SU-DHL-6 (cell line): Measurements from ENCODE around the gene FERMT2.

Experiments
- H2AFZ ChIP-seq: fragments of 200-600 bp; sonication (generic); 2 replicates; pipeline ENCODE4 v1.6.1; 2014; ENCODE audit warnings: low read depth, mild to moderate bottlenecking, moderate library complexity, mixed read lengths, antibody characterized with exemption, low read length; ENCODE audit not compliant: severe bottlenecking
- H3F3A ChIP-seq: fragments of 200-600 bp; shearing (Covaris generic); 2 replicates; pipeline ENCODE4 v1.6.0; 2016; ENCODE audit warnings: antibody characterized with exemption, mild to moderate bottlenecking; ENCODE audit not compliant: insufficient read depth
- H3K27ac ChIP-seq: fragments of 200-600 bp; sonication (generic); 2 replicates; pipeline ENCODE4 v1.5.1; 2016; ENCODE audit warnings: low read depth, mild to moderate bottlenecking, low read length, moderate library complexity, mixed read lengths
- H3K27me3 ChIP-seq: fragments of 200-600 bp; sonication (generic), shearing (Covaris generic); 2 replicates; pipeline ENCODE4 v1.6.0; 2014; ENCODE audit warnings: mild to moderate bottlenecking, low read length
- H3K36me3 ChIP-seq: fragments of 200-600 bp; sonication (generic); 2 replicates; pipeline ENCODE4 v1.6.1; 2014; ENCODE audit warnings: mild to moderate bottlenecking, low read length, mixed read lengths
- H3K4me2 ChIP-seq: fragments of 300-600, 200-600 bp; shearing (Covaris generic), sonication (generic); 2 replicates; pipeline ENCODE4 v1.6.0; 2014; ENCODE audit warnings: low read length, low read depth, mild to moderate bottlenecking; ENCODE audit not compliant: poor library complexity, severe bottlenecking
- H3K4me3 ChIP-seq: fragments of 200-600 bp; sonication (generic); 2 replicates; pipeline ENCODE4 v1.5.1; 2014; ENCODE audit warnings: antibody characterized with exemption, low read length, mild to moderate bottlenecking, mixed read lengths; ENCODE audit not compliant: insufficient read depth, poor library complexity, severe bottlenecking
- H3K79me2 ChIP-seq: fragments of 200-600 bp; sonication (generic); 2 replicates; pipeline ENCODE4 v1.6.1; 2014; ENCODE audit warnings: mild to moderate bottlenecking, low read length, moderate library complexity; ENCODE audit not compliant: insufficient read depth
- H3K9ac ChIP-seq: fragments of 200-600 bp; sonication (generic); 2 replicates; pipeline ENCODE4 v1.7.0; 2014; ENCODE audit warnings: mild to moderate bottlenecking, low read length
- H3K9me2 ChIP-seq: fragments of 200-600 bp; sonication (generic); replicated peaks from 2 replicates; pipeline ENCODE4 v1.6.1; 2014; ENCODE audit warnings: low read length; ENCODE audit not compliant: insufficient read depth
- H3K9me3 ChIP-seq: fragments of 200-600 bp; sonication (generic); 2 replicates; pipeline ENCODE4 v1.6.1; 2014; ENCODE audit warnings: low read length, mixed read lengths; ENCODE audit not compliant: insufficient read depth
- H4K20me1 ChIP-seq: fragments of 200-600 bp; sonication (generic); 2 replicates; pipeline ENCODE4 v1.6.1; 2014; ENCODE audit warnings: low read depth, mild to moderate bottlenecking, antibody characterized with exemption, low read length, moderate library complexity, mixed read lengths
- CTCF ChIP-seq: fragments of 200-600 bp; sonication (generic); IDR thresholded peaks from one replicate; pipeline ENCODE4 v1.5.1; 2017; ENCODE audit warnings: antibody characterized with exemption, mild to moderate bottlenecking, low read length, moderate library complexity; ENCODE audit not compliant: insufficient read depth, poor library complexity, severe bottlenecking
- EZH2phosphoT487 ChIP-seq: fragments of 200-600 bp; sonication (generic), shearing (Covaris generic); conservative IDR thresholded peaks from 2 replicates; pipeline ENCODE4 v1.6.1; 2018; ENCODE audit warnings: mild to moderate bottlenecking, antibody characterized with exemption, low read length, moderate library complexity, mixed read lengths

Gene FERMT2

GRCh38 chr14:52829527-52830185 is 121.2 kb downstream of the FERMT2 start:
- TF ChIP-seq CTCF = no peak
- no peak for TF ChIP-seq EZH2phosphoT487
- Histone ChIP-seq H3K9me3 (no peaks in the 10 kb centered on the region), H3K4me3 (no peak overlapping the region), H3K9me2 (no peaks in the 10 kb centered on the region), H3K36me3 (no peaks in the 10 kb centered on the region), H3K9ac (no peak overlapping the region), H3K27ac (no peak overlapping the region), H3K4me2 (no peak overlapping the region), H3K27me3 (no peaks in the 10 kb centered on the region), H4K20me1 (no peaks in the 10 kb centered on the region), H2AFZ (no peak overlapping the region), H3K79me2 (no peaks in the 10 kb centered on the region), H3F3A (no peaks in the 10 kb centered on the region)

- H3K36me3 ChIP-seq = no peaks in the 10 kb centered on the region
- H3K27ac ChIP-seq = no peak overlapping the region
- no peaks in the 10 kb centered on the region for H3K27me3 ChIP-seq
- no peaks in the 10 kb centered on the region for H3K9me3 ChIP-seq
- no peak overlapping the region for H3K4me2 ChIP-seq
- H3K4me3 ChIP-seq = no peak overlapping the region
- H3F3A ChIP-seq = no peaks in the 10 kb centered on the region
- TF ChIP-seq CTCF = no peak
- no peak for TF ChIP-seq EZH2phosphoT487
- no peaks in the 10 kb centered on the region for H3K79me2 ChIP-seq
- no peak overlapping the region for H3K9ac ChIP-seq
- no peak overlapping the region for H2AFZ ChIP-seq
- H3K9me2 ChIP-seq = no peaks in the 10 kb centered on the region
- no peaks in the 10 kb centered on the region for H4K20me1 ChIP-seq
These were observed 123.4 kb downstream of the FERMT2 start for GRCh38 chr14:52827426-52827825.

GRCh38 chr14:52825085-52825484 is 125.8 kb downstream of the FERMT2 start:
- H3K9me3 ChIP-seq = no peaks in the 10 kb centered on the region
- H3K27ac ChIP-seq = no peak overlapping the region
- no peak overlapping the region for H2AFZ ChIP-seq
- H3K27me3 ChIP-seq = no peaks in the 10 kb centered on the region
- H3K9me2 ChIP-seq = no peaks in the 10 kb centered on the region
- no peaks in the 10 kb centered on the region for H4K20me1 ChIP-seq
- no peaks in the 10 kb centered on the region for H3K36me3 ChIP-seq
- no peaks in the 10 kb centered on the region for H3F3A ChIP-seq
- no peak overlapping the region for H3K9ac ChIP-seq
- H3K79me2 ChIP-seq = no peaks in the 10 kb centered on the region
- no peak overlapping the region for H3K4me2 ChIP-seq
- TF ChIP-seq EZH2phosphoT487 = no peak
- no peak for TF ChIP-seq CTCF
- no peak overlapping the region for H3K4me3 ChIP-seq
